SHP77 treated with DMSO at 0.1 percent for 48 hours (cell line): ENCODE data around the gene TBC1D9.

Experiments used
- DNase-seq: peaks from one replicate; lab custom pipeline; 2025; lab: John Stamatoyannopoulos, UW

The TBC1D9 gene

DNA sequence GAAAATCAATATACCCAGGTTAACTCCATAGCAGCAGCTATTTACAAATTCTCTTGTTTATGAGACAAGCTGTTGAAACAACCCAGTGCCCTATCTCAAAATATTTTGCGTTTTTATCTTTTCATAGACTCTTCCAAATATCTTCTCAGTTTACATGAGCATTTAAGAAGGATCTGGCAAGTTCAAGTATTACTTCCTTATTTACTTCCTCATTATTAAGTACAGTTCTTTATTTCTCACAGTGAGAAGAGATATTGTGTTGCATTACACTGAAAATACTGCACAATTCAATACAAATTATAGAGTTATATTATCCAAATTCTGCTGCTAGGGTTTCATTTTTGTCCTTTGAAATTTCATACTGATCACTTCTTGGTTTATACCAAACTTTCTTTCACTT is 143.8 kb downstream of the TBC1D9 start:
- DNase-seq, result no peak

DNA sequence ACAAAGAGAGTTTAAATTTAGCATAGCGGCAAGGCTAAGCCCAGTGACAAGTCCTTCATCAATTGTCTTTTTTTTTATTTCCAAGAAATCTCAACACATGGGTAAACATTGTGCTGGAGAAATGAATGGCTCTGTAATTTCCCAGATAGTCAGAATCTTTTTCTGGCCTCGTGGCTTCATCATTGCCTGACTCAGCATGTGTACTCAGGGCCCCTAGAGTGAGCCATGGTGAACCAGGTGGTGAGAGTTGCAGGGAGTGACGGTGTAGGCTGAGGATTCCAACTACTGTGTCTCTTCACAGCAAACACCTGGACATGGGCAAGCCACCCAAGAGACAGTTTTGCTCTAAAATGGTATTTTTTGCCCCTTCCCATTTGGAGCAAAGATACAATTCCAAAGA is 144.3 kb downstream of the TBC1D9 start:
- DNase-seq, result no peak

DNA sequence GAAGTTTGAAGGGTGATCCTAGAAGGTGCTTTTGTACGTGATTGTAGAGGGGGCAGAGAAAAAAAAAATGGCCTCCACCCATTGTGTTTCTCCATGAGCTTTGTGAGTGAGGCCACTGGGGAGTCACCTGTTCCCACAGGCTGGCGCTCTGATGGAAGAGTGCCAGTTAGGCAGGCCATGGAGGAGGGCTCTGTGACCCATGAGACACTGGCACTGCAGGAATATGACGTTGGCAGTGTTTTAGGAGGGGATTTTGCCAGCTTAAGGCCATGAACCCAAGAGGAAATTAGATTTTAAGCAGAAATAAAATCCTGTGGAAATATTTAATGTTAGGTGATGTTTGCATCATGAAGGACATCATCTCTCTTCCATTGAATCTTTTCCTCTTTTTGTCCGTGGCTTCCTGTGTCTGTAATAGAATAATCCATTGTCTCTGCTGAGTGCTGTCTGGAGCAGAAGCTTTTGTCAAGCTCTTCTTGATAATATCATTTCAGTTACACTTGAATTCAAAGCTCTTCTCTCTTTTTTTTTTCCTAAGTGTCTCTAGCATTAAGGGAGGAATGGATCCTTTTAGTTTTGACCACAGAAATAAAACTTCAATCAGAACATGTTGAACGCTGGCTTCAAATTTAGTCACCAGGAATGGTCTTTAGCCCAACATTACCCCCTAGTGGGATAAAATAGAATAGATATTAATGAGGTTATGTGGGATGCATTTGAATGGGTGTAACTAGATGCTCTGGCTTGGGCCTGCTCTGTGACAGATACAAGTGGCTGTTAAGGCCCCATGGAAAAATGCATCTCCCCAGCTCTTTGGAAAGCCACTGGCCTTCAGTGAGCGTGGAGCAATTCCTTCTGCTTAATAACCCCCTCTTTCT is 146.4 kb downstream of the TBC1D9 start:
- peak; percentile 29 for DNase-seq

DNA sequence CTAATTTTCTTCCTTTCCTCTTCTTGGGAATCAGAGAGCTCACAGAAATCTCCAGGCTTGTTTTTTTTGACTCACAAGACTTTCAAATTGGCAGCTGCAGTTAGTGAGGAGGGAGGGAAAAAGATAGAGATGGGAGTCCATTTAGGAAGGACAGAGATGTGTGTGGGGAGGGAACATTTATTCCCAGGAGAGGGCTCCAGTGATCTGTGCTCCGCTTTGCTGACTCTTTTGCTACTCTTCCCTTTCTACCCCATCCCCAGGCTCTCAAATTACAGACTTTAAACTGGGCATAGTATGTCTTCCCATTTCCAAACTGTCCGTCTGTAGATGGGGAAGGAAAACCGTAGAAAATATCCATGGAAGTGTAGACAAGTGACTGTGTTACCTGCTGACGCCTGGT is 148.3 kb downstream of the TBC1D9 start:
- no peak for DNase-seq

DNA sequence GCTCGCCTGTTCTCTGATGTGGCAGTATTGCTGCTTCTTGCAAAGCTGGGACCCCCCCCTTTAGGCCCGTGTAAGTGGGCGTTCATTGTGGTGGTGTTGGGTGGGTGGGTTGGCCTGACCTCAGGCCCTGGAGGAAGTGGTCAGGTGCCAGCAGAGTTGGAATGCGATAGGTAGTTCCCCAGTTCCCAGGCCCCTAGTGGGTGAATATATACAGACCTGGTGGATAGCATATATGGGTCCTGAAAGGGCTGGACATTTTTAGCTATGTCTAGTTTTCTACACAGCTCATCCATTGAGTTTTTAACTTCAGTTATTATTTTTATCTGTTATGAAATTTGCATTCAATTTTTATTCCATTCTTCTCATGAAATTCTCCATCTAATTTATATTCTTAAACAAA is 151.6 kb downstream of the TBC1D9 start:
- DNase-seq, result no peak

DNA sequence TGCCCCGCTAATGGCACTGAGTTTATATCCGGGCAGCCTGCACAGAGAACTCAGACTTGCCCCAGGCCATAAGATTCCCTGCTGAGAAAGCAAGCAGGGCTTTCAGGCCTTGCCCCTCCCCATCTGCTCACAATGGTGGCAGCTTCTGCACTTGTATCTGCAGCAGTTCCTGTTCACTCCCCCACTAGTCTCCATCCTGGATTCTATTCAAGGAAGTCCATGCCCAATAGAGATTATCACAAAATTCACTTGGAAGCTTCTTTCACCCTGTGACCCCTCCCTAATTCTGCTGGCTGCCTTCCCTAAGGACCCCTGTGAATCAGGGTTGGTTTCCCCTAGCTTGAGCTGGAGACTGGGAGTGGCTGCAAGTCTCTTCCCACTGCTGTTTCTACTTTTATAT is 152.9 kb downstream of the TBC1D9 start:
- no peak for DNase-seq

DNA sequence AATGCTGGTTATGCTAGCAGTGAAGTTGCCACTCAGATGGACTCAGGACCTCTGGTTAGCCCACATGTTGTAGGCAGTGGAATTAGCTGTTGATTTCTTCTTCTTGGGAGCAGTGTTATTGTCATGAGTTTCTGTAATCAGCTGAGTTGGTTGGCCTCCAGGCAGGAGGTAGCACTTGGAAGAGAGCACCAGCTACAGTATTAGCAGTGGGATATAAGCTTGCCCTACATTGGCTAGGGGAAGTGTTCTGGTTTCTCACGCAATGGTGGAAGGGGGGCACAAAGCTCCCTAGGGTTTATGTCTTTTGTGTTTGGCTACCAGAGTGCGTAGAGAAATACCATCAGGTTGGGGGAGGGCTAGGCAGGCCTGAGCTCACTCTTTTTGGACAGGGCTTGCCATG is 153.5 kb downstream of the TBC1D9 start:
- no peak for DNase-seq

DNA sequence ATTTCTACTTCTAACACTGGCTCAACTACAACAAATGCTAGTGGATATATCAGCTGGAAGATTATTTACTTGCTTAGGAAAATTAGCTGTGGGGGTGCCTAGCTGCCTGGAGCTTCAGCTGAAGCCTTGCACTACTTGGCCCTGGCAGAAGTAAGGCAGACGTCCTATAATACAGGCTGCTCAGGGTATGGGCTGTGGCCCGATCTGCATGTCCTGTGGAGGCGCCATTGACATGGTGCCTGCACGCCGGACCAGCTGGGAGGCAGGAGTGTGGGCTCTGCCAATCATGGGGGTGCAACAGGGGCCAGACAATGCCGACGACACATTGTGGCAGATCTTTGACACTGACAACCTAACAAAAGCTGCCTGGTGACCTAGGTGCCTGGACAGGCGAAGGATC is 155.8 kb downstream of the TBC1D9 start:
- no peak for DNase-seq

DNA sequence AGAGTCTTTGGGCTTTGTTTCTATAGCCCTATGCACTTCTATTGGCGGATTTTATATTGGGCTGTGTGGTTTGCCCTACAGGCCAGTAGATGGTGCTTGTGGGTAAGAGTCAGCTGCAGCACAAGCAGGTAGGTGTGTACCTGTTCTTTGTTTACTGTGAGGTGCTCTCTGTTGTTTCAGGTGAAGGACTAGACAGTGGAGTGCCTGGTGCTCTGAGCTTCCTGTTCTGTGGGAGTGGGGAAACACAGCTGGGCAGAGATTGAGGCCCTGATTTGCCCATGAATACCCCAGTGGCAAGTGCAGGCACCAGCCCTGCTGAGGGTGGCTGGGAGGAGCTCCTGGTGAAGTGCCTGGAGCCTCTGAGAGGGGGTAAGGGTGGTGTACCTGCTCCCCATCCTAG is 161.1 kb downstream of the TBC1D9 start:
- DNase-seq, result no peak

DNA sequence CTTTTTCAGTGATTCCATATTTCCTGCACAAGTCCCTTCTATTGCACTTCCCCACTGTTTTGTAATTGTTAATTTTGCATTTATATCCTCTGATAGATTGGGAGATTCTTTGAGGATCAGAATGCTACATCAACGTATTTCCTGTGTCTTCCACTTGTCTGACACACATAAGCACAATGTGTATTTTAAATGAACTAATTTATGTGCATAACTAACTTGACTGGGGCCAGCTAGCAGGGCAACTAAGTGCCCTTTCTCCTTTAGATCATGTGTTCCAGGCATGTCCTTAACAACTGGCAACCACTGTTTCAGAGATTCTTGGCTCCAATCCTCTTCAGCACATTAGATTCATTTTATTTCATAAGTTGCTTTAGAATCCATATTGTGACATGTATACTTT is 171.7 kb downstream of the TBC1D9 start:
- no peak for DNase-seq

DNA sequence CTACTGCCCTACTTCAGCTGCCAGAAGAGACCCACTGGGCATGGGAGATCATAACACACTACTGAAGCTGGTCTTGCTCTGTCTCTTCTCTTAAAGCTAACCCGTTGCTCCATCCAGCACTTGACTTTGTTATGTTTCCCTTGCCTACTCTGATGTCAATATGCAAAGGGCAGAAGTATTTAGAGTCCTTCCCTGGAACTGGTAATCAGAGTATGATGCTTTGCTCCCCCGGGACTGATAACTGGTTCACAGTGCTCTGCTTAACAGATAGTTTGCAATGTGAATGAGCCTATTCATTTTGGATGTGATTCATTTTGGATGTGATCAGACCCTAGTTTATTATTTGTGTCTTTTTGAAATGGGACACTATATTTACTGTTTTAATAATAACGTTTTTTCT is 175.1 kb downstream of the TBC1D9 start:
- DNase-seq, result no peak

DNA sequence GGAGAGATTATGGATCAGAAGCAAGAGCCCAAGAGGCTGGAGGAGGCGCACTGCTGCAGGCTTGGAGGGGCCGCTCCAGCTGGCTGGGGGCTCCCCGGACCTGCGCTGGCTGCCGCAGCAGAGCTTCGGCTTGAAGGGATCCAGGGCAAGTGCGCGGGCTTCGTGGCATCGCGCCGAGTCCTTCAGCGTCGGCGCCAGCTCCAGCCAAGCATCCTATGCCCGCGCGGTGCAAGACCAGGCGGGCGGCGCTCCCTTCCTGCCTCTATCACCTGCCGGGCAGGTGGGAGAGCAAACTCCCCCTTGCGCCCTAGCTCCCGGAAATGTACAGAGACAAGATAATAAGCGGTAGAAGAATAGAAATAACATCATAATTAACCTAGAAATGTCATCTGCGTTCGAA is 176.9 kb downstream of the TBC1D9 start:
- DNase-seq, result no peak

DNA sequence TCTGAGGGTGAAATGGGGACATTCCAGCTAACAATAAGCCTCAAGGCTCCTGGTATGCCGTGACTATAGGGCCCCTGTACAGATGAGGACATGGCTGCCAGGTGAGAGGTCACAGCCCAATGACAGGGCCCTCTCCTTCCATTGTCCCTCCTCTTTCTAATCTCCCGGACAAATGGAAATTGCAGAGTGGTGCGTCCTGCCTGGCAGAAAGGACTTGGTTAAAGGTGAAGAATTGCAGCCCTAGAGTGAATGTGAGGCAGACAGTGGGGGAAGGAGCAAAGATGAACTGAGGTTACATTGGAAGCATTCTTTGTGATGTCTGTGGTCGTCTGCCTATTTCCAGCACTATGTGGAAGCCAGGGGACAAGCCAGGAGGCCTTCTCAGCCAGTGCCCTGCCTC is 180.7 kb downstream of the TBC1D9 start:
- DNase-seq, result no peak

DNA sequence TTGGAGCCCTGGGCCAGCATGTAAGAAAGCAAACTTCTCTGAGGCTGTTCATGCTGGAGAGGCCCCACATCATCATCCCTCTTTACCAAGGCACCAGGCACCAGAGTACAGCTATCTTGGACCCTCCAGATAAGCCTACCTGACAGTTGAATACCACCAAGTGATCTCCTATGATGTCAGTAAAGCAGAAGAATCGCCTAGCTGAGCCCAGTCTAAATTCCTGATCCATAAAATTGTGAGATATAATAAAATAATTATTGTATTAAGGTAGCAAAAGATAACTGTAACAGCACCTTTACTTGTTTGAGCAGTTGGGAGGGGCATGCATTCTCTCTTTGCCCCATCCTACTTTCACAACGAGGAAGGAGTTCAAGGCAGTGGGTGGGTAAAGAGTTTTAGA is 184.6 kb downstream of the TBC1D9 start:
- no peak for DNase-seq
